B cell (primary cell): ENCODE data around the gene ZBTB4. TPM values are rescaled to one million over a fixed set of nuclear protein-coding genes. Genes with fewer than 3 reads are reported as not detected.

Experiments
- ATAC-seq: fragments of 200-7000 bp; cut with Tn5 transposase; one replicate; pipeline ENCODE4 v1.10.0; 2021; ENCODE audit warnings: low read depth, mild to moderate bottlenecking, moderate number of reproducible peaks, moderate library complexity
- CTCF ChIA-PET: fragments of 350-600 bp; sonication (Branson Sonifier 250); formaldehyde crosslinking; loops from one replicate; lab custom pipeline; 2021; ENCODE audit warnings: antibody characterized with exemption, inconsistent platforms; lab: Charles Lee
- POLR2A ChIA-PET: fragments of 350-600 bp; sonication (Branson Sonifier 250); formaldehyde crosslinking; loops from one replicate; lab custom pipeline; 2021; ENCODE audit warnings: antibody characterized with exemption; lab: Charles Lee
- DNase-seq: peaks from one replicate; pipeline ENCODE4 v3.0.0; 2013
- H2AFZ ChIP-seq: 2 replicates; pipeline ENCODE4 v1.6.1; 2012; ENCODE audit warnings: mild to moderate bottlenecking, low read depth, low read length; ENCODE audit not compliant: insufficient read depth, poor library complexity, severe bottlenecking
- H3K27ac ChIP-seq, 2 donors: 1 replicate in 1 of 2; 2 replicates in 1 of 2; pipeline ENCODE4 v1.5.1; 2012 to 2013; ENCODE audit warnings: low read length in 2 of 2, mild to moderate bottlenecking in 2 of 2, moderate library complexity in 1 of 2
- H3K27me3 ChIP-seq, 4 experiments: fragments of 200-600 bp in 1 of 4; sonication (generic) in 1 of 4; replicated peaks in 1 of 4; 1 replicate in 2 of 4; 2 replicates in 2 of 4; pipeline versions ENCODE4 v1.6.1 to v1.7.0; 2013 to 2016; ENCODE audit warnings: low read length in 3 of 4, mild to moderate bottlenecking in 2 of 4, mixed read lengths in 1 of 4, moderate library complexity in 1 of 4; ENCODE audit not compliant: insufficient read depth in 4 of 4, control insufficient read depth in 3 of 4; ENCODE audit errors: control extremely low read depth in 1 of 4
- H3K36me3 ChIP-seq, 2 experiments: replicated peaks in 1 of 2; 1 replicate in 1 of 2; 2 replicates in 1 of 2; pipeline versions ENCODE4 v1.6.1 to v1.7.1; 2013; ENCODE audit warnings: low read length in 1 of 2; ENCODE audit not compliant: insufficient read depth in 2 of 2, control insufficient read depth in 1 of 2; ENCODE audit errors: control extremely low read depth in 1 of 2, extremely low read depth in 1 of 2
- H3K4me1 ChIP-seq, 2 donors: fragments of 200-600 bp in 1 of 2; sonication (generic) in 1 of 2; 1 replicate in 1 of 2; 2 replicates in 1 of 2; pipeline versions ENCODE4 v1.5.1 to v1.6.1; 2013 to 2017; ENCODE audit warnings: low read length in 2 of 2; ENCODE audit not compliant: control insufficient read depth in 2 of 2, insufficient read depth in 2 of 2
- H3K4me2 ChIP-seq: replicated peaks from 2 replicates; pipeline ENCODE3; 2012; ENCODE audit warnings: mild to moderate bottlenecking, low read depth, low read length; ENCODE audit not compliant: poor library complexity, severe bottlenecking
- H3K4me3 ChIP-seq, 5 experiments: fragments of 200-600 bp in 1 of 5; sonication (generic) in 1 of 5; 1 replicate in 3 of 5; 2 replicates in 2 of 5; pipeline versions ENCODE4 v1.5.1 to v1.7.0; 2011 to 2016; ENCODE audit warnings: low read length in 4 of 5, mild to moderate bottlenecking in 4 of 5, low read depth in 2 of 5, control low read depth in 1 of 5, moderate library complexity in 1 of 5; ENCODE audit not compliant: insufficient read depth in 1 of 5; ENCODE audit errors: control extremely low read depth in 1 of 5, extremely low read depth in 1 of 5
- H3K79me2 ChIP-seq: fragments of 200-600 bp; sonication (generic); one replicate; pipeline ENCODE4 v1.6.0; 2016; ENCODE audit warnings: low read length; ENCODE audit not compliant: control insufficient read depth, insufficient read depth
- H3K9ac ChIP-seq: fragments of 200-600 bp; sonication (generic); 2 replicates; pipeline ENCODE4 v1.6.1; 2017; ENCODE audit warnings: mild to moderate bottlenecking, low read length, moderate library complexity
- H3K9me3 ChIP-seq, 3 donors: one replicate each; pipeline versions ENCODE4 v1.6.1 to v1.7.1; 2013; ENCODE audit warnings: low read length in 2 of 3; ENCODE audit not compliant: control insufficient read depth in 2 of 3, insufficient read depth in 1 of 3; ENCODE audit errors: control extremely low read depth in 1 of 3
- H4K20me1 ChIP-seq: 2 replicates; pipeline ENCODE4 v1.6.0; 2012; ENCODE audit warnings: mild to moderate bottlenecking, low read length; ENCODE audit not compliant: insufficient read depth, control insufficient read depth, poor library complexity, severe bottlenecking
- H3K27ac Mint-ChIP-seq: one replicate; pipeline ENCODE4 v1.8.0; 2021; ENCODE audit warnings: mixed read lengths
- H3K27me3 Mint-ChIP-seq: one replicate; pipeline ENCODE4 v1.8.0; 2021; ENCODE audit warnings: mixed read lengths
- H3K4me1 Mint-ChIP-seq: one replicate; pipeline ENCODE4 v1.8.0; 2021; ENCODE audit warnings: mixed read lengths
- H3K4me3 Mint-ChIP-seq: one replicate; pipeline ENCODE4 v1.8.0; 2021; ENCODE audit warnings: mixed read lengths
- H3K9me3 Mint-ChIP-seq: one replicate; pipeline ENCODE4 v1.8.0; 2022; ENCODE audit warnings: mixed read lengths; ENCODE audit not compliant: insufficient read depth
- EZH2 ChIP-seq: IDR thresholded peaks from 2 replicates; pipeline ENCODE4 v1.6.1; 2012; ENCODE audit warnings: borderline replicate concordance, low read depth, mild to moderate bottlenecking, moderate library complexity, low read length; ENCODE audit not compliant: insufficient read depth, poor library complexity, severe bottlenecking
- WGBS: methylation state at CpG from one replicate; pipeline ENCODE4 v1.1.5; 2013; ENCODE audit warnings: missing lambda C conversion rate; ENCODE audit not compliant: insufficient coverage; 5-methylcytosine and 5-hydroxymethylcytosine counted together
- intact Hi-C: fragments of 100-400 bp; cut with micrococcal nuclease; formaldehyde crosslinking; loops from one replicate; pipeline ENCODE4 v1.10.0; 2022
- polyA plus RNA-seq: library from polyadenylated mRNA; depleted of rRNA; stranded (reverse); fragments of >200 nt; gene quantifications from 2 replicates; pipeline ENCODE4 v1.2.3, GENCODE V29; 2012
- total RNA-seq, 2 donors: library from RNA; stranded (reverse); fragments of 120-200 nt in 1 of 2; gene quantifications; 1 replicate in 1 of 2; 2 replicates in 1 of 2; pipeline versions ENCODE4 v1.2.3 to v1.2.4, GENCODE V29; 2013 to 2022
- TF ChIP-seq, protein P1 (sequence below): fragments of 200-600 bp; IDR thresholded peaks from one replicate; pipeline ENCODE4 v1.8.0; 2022; ENCODE audit warnings: antibody characterized with exemption, mild to moderate bottlenecking

Gene ZBTB4
- total and polyA plus RNA-seq, 2 donors (not counting 1 experiment from before 2014, with no cell fraction given): 19.2 to 62.4 TPM

DNA sequence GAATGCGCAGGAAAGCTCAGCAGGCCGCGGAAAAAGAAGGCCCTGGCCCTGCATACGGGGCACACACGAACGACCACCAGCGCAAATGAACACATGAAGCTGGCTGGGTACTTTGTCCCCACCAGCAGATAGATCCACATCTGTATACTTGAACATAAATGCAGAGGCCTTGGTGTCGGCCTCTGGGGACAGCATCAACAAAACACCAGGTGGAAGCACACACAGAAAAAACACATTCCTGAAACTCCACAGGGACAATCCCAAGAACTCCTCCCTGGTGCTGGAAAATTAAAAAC, 606 bp upstream of the ZBTB4 start:
- H3K4me1 ChIP-seq: peaks cover 31 to 56% of the 10 kb centered on the region in 2 donors
- Mint-ChIP-seq H3K4me1 (peaks cover 70% of the 10 kb centered on the region), H3K27ac (peak overlapping the region; percentile 96), H3K9me3 (no peaks in the 10 kb centered on the region), H3K4me3 (peak overlapping the region; percentile 97), H3K27me3 (no peaks in the 10 kb centered on the region)
- peak overlapping the region; percentile 93 for H3K4me2 ChIP-seq
- H3K27ac ChIP-seq: peak overlapping the region; percentile 64 to 95
- H3K9me3 ChIP-seq: no peaks in the 10 kb centered on the region
- DNase-seq (no peak), ATAC-seq (no peak)
- H3K27me3 ChIP-seq: no peaks in the 10 kb centered on the region
- TF ChIP-seq, protein P1, sequence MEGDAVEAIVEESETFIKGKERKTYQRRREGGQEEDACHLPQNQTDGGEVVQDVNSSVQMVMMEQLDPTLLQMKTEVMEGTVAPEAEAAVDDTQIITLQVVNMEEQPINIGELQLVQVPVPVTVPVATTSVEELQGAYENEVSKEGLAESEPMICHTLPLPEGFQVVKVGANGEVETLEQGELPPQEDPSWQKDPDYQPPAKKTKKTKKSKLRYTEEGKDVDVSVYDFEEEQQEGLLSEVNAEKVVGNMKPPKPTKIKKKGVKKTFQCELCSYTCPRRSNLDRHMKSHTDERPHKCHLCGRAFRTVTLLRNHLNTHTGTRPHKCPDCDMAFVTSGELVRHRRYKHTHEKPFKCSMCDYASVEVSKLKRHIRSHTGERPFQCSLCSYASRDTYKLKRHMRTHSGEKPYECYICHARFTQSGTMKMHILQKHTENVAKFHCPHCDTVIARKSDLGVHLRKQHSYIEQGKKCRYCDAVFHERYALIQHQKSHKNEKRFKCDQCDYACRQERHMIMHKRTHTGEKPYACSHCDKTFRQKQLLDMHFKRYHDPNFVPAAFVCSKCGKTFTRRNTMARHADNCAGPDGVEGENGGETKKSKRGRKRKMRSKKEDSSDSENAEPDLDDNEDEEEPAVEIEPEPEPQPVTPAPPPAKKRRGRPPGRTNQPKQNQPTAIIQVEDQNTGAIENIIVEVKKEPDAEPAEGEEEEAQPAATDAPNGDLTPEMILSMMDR: no peak
- TF ChIP-seq EZH2: no peak
- peak overlapping the region; percentile 98 for H3K9ac ChIP-seq
- POLR2A ChIA-PET: interaction anchor here (0.6 to 1.5 kb wide), 10 partner anchors 9 to 241 kb away, joined by 3 to 9 read pairs (median 4); partner anchors contain the start of genes CD68, MPDU1, PHF23 and TMEM256
- intact Hi-C loops: no loop called here
- peak overlapping the region; percentile 63 to 88 (median 70) for H3K4me3 ChIP-seq
- peak overlapping the region; percentile 91 for H2AFZ ChIP-seq
- peaks cover 92% of the 10 kb centered on the region for H3K79me2 ChIP-seq
- WGBS: 9% methylated on average over 6 of the region's 8 CpGs
- peaks cover 39% of the 10 kb centered on the region for H4K20me1 ChIP-seq
- CTCF ChIA-PET: interaction anchor here (0.6 to 2.3 kb wide), 6 partner anchors 35 to 150 kb away, joined by 3 to 15 read pairs (median 4); no protein-coding TSS in a partner anchor
- H3K36me3 ChIP-seq: no peaks in the 10 kb centered on the region
